CD14-positive monocyte (primary cell): Measurements from ENCODE around the gene GRIK4. TPM values are rescaled to one million over a fixed set of nuclear protein-coding genes. Genes with fewer than 3 reads are reported as not detected.

ENCODE experiments used
- DNase-seq, 3 donors: peaks; one replicate each; pipeline ENCODE4 v3.0.0-alpha.2; 2011 to 2022
- H2AFZ ChIP-seq: 2 replicates; pipeline ENCODE4 v1.6.0; 2012; ENCODE audit warnings: mild to moderate bottlenecking, low read depth, low read length, inconsistent platforms; ENCODE audit not compliant: insufficient read depth, poor library complexity, severe bottlenecking
- H3K27ac ChIP-seq, 2 donors: 1 replicate in 1 of 2; 2 replicates in 1 of 2; pipeline ENCODE4 v1.5.1; 2012 to 2013; ENCODE audit warnings: low read length in 2 of 2, control low read depth in 1 of 2, inconsistent platforms in 1 of 2, low read depth in 1 of 2, mild to moderate bottlenecking in 1 of 2
- H3K27me3 ChIP-seq, 2 donors: one replicate each; pipeline versions ENCODE4 v1.6.0 to v1.6.1; 2011 to 2013; ENCODE audit warnings: low read length in 2 of 2; ENCODE audit not compliant: control insufficient read depth in 2 of 2, insufficient read depth in 2 of 2
- H3K36me3 ChIP-seq, 2 donors: replicated peaks in 1 of 2; 1 replicate in 1 of 2; 2 replicates in 1 of 2; pipeline versions ENCODE4 v1.5.1 to v1.6.1; 2012 to 2013; ENCODE audit warnings: low read length in 2 of 2, control low read depth in 1 of 2, inconsistent platforms in 1 of 2, mild to moderate bottlenecking in 1 of 2; ENCODE audit not compliant: insufficient read depth in 2 of 2, control insufficient read depth in 1 of 2
- H3K4me1 ChIP-seq, 2 donors: 1 replicate in 1 of 2; 2 replicates in 1 of 2; pipeline versions ENCODE4 v1.5.1 to v1.6.1; 2012 to 2013; ENCODE audit warnings: low read length in 2 of 2, control low read depth in 1 of 2, inconsistent platforms in 1 of 2, mild to moderate bottlenecking in 1 of 2, moderate library complexity in 1 of 2; ENCODE audit not compliant: insufficient read depth in 2 of 2, control insufficient read depth in 1 of 2
- H3K4me2 ChIP-seq: replicated peaks from 2 replicates; pipeline ENCODE3; 2012; ENCODE audit warnings: low read length, moderate library complexity, mild to moderate bottlenecking; ENCODE audit not compliant: poor library complexity, severe bottlenecking; ENCODE audit errors: extremely low read depth
- H3K4me3 ChIP-seq, 3 experiments: fragments of 200-600 bp in 1 of 3; sonication (generic) in 1 of 3; replicated peaks in 1 of 3; 1 replicate in 2 of 3; 2 replicates in 1 of 3; pipeline ENCODE4 v1.5.1; 2011 to 2013; ENCODE audit warnings: low read length in 3 of 3, mild to moderate bottlenecking in 3 of 3, control low read depth in 2 of 3, low read depth in 2 of 3, inconsistent platforms in 1 of 3, moderate library complexity in 1 of 3
- H3K79me2 ChIP-seq: 2 replicates; pipeline ENCODE4 v1.6.0; 2012; ENCODE audit warnings: mild to moderate bottlenecking, control low read depth, inconsistent platforms, low read length, moderate library complexity; ENCODE audit not compliant: insufficient read depth
- H3K9ac ChIP-seq: 2 replicates; pipeline ENCODE4 v1.6.0; 2017; ENCODE audit warnings: low read length, mild to moderate bottlenecking; ENCODE audit not compliant: insufficient read depth, poor library complexity, severe bottlenecking
- H3K9me3 ChIP-seq, 2 donors: replicated peaks in 1 of 2; 1 replicate in 1 of 2; 2 replicates in 1 of 2; pipeline versions ENCODE4 v1.5.1 to v1.6.1; 2012 to 2013; ENCODE audit warnings: low read length in 2 of 2, control low read depth in 1 of 2; ENCODE audit not compliant: control insufficient read depth in 1 of 2, insufficient read depth in 1 of 2
- H4K20me1 ChIP-seq: 2 replicates; pipeline ENCODE4 v1.6.0; 2012; ENCODE audit warnings: mild to moderate bottlenecking, low read length, control low read depth, moderate library complexity; ENCODE audit not compliant: insufficient read depth
- H3K27ac Mint-ChIP-seq, 7 donors: one replicate each; pipeline ENCODE4 v1.8.0; 2020; ENCODE audit warnings: mild to moderate bottlenecking in 7 of 7, mixed read lengths in 7 of 7, moderate library complexity in 6 of 7, inconsistent platforms in 2 of 7
- H3K27me3 Mint-ChIP-seq, 3 donors: one replicate each; pipeline ENCODE4 v1.8.0; 2021 to 2022; ENCODE audit warnings: low read depth in 3 of 3, mild to moderate bottlenecking in 3 of 3, mixed read lengths in 3 of 3, moderate library complexity in 3 of 3, inconsistent platforms in 1 of 3
- H3K36me3 Mint-ChIP-seq, 2 donors: one replicate each; pipeline ENCODE4 v1.8.0; 2020; ENCODE audit warnings: mixed read lengths in 2 of 2, inconsistent platforms in 1 of 2, mild to moderate bottlenecking in 1 of 2
- H3K4me1 Mint-ChIP-seq: one replicate; pipeline ENCODE4 v1.8.0; 2020; ENCODE audit warnings: mild to moderate bottlenecking, mixed read lengths
- H3K4me3 Mint-ChIP-seq, 2 donors: one replicate each; pipeline ENCODE4 v1.8.0; 2020; ENCODE audit warnings: mild to moderate bottlenecking in 2 of 2, mixed read lengths in 2 of 2, moderate library complexity in 1 of 2
- H3K9me3 Mint-ChIP-seq, 7 donors: one replicate each; pipeline ENCODE4 v1.8.0; 2020 to 2022; ENCODE audit warnings: mixed read lengths in 7 of 7, mild to moderate bottlenecking in 6 of 7, moderate library complexity in 6 of 7, inconsistent platforms in 2 of 7
- CTCF ChIP-seq: fragments of 200-600 bp; IDR thresholded peaks from one replicate; pipeline ENCODE4 v1.8.0; 2022; ENCODE audit warnings: antibody characterized with exemption, mild to moderate bottlenecking
- WGBS: methylation state at CpG from one replicate; pipeline ENCODE4 v1.1.5; 2013; ENCODE audit warnings: missing lambda C conversion rate; ENCODE audit not compliant: insufficient coverage; 5-methylcytosine and 5-hydroxymethylcytosine counted together
- intact Hi-C, 2 donors: fragments of 100-400 bp; cut with micrococcal nuclease; formaldehyde crosslinking; loops; one replicate each; pipeline versions ENCODE4 v1.15.0 to v1.15.1; 2023
- polyA plus RNA-seq, 3 donors: library from polyadenylated mRNA; depleted of rRNA in 1 of 3; unstranded in 2 of 3; stranded (reverse) in 1 of 3; fragments of 300-500 nt in 2 of 3; fragments of >200 nt in 1 of 3; fragmentation: Illumina TruSeq in 2 of 3; gene quantifications; 1 replicate in 2 of 3; 2 replicates in 1 of 3; pipeline ENCODE4 v1.2.3, GENCODE V29; 2012 to 2021

The GRIK4 gene
- polyA plus RNA-seq, 3 donors = not detected

GRCh38 chr11:120766318-120766717 lies 254.8 kb downstream of the GRIK4 start:
- Histone ChIP-seq H3K27me3 (no peaks in the 10 kb centered on the region), H3K9me3 (peaks cover 9 to 11% of the 10 kb centered on the region in 2 donors), H3K9ac (no peak overlapping the region), H3K27ac (no peak overlapping the region), H3K4me3 (no peak overlapping the region), H3K4me2 (no peak overlapping the region), H3K79me2 (no peaks in the 10 kb centered on the region), H3K4me1 (no peaks in the 10 kb centered on the region), H2AFZ (no peak overlapping the region), H4K20me1 (no peaks in the 10 kb centered on the region), H3K36me3 (no peaks in the 10 kb centered on the region)
- WGBS = 85% methylated on average over 4 of the region's 7 CpGs
- no peak overlapping the region for H3K27ac Mint-ChIP-seq
- peaks cover 2 to 18% (median 10%) of the 10 kb centered on the region in 7 donors for H3K9me3 Mint-ChIP-seq
- no peak overlapping the region for H3K4me3 Mint-ChIP-seq
- no peak for DNase-seq
- peaks cover 2 to 9% (median 5%) of the 10 kb centered on the region in 3 donors for H3K27me3 Mint-ChIP-seq
- H3K36me3 Mint-ChIP-seq = no peaks in the 10 kb centered on the region
- intact Hi-C loops = no loop called here
- H3K4me1 Mint-ChIP-seq = no peaks in the 10 kb centered on the region
- no peak for TF ChIP-seq CTCF

GRCh38 chr11:120768949-120769348 lies 257.4 kb downstream of the GRIK4 start:
- Mint-ChIP-seq H3K27me3 (peaks cover 3 to 6% (median 3%) of the 10 kb centered on the region in 3 donors), H3K9me3 (peaks cover 2 to 18% (median 11%) of the 10 kb centered on the region in 7 donors), H3K27ac (no peak overlapping the region), H3K4me1 (no peaks in the 10 kb centered on the region), H3K36me3 (no peaks in the 10 kb centered on the region), H3K4me3 (no peak overlapping the region)
- no peak overlapping the region for H3K27ac ChIP-seq
- H3K9me3 ChIP-seq = peaks cover 9 to 11% of the 10 kb centered on the region in 2 donors
- H3K27me3 ChIP-seq = no peaks in the 10 kb centered on the region
- no peaks in the 10 kb centered on the region for H4K20me1 ChIP-seq
- no peak overlapping the region for H3K4me3 ChIP-seq
- H3K4me2 ChIP-seq = no peak overlapping the region
- H2AFZ ChIP-seq = no peak overlapping the region
- WGBS = no CpG with 5 or more reads among the region's 2 CpGs
- no peak overlapping the region for H3K9ac ChIP-seq
- no peaks in the 10 kb centered on the region for H3K36me3 ChIP-seq
- intact Hi-C loops = no loop called here
- no peaks in the 10 kb centered on the region for H3K79me2 ChIP-seq
- TF ChIP-seq CTCF = no peak
- no peak for DNase-seq
- no peaks in the 10 kb centered on the region for H3K4me1 ChIP-seq
